ENCODE results near the gene HMGXB4. TPM values are rescaled to one million over a fixed set of nuclear protein-coding genes. Genes with fewer than 3 reads are reported as not detected.

Gene HMGXB4
- total and polyA plus RNA-seq, 2 of the 8 experiments (the other 6 are each of a cell fraction or from before 2014, with no cell fraction given): 20.9 to 41.3 TPM

DNA sequence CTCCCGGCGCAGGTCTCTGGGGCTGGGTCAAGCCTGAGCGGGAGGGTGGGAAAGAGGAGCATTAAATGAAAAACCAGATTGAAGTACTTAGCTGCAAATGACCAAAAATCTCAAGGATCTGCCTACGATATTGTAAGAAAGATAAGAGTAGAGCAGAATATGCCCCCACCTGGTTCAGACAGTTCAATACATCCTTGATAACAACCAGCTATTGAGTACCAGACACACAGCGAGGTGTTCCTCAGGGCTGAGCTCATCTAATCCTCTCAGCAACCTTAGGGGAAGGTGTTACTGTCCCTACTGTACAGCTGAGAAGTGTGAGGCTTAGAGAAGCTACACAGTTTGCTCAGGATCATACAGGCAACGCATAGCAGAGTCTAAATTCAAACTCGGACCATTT is 27.4 kb upstream of the HMGXB4 start (continued):
- TF ChIP-seq, protein P1, sequence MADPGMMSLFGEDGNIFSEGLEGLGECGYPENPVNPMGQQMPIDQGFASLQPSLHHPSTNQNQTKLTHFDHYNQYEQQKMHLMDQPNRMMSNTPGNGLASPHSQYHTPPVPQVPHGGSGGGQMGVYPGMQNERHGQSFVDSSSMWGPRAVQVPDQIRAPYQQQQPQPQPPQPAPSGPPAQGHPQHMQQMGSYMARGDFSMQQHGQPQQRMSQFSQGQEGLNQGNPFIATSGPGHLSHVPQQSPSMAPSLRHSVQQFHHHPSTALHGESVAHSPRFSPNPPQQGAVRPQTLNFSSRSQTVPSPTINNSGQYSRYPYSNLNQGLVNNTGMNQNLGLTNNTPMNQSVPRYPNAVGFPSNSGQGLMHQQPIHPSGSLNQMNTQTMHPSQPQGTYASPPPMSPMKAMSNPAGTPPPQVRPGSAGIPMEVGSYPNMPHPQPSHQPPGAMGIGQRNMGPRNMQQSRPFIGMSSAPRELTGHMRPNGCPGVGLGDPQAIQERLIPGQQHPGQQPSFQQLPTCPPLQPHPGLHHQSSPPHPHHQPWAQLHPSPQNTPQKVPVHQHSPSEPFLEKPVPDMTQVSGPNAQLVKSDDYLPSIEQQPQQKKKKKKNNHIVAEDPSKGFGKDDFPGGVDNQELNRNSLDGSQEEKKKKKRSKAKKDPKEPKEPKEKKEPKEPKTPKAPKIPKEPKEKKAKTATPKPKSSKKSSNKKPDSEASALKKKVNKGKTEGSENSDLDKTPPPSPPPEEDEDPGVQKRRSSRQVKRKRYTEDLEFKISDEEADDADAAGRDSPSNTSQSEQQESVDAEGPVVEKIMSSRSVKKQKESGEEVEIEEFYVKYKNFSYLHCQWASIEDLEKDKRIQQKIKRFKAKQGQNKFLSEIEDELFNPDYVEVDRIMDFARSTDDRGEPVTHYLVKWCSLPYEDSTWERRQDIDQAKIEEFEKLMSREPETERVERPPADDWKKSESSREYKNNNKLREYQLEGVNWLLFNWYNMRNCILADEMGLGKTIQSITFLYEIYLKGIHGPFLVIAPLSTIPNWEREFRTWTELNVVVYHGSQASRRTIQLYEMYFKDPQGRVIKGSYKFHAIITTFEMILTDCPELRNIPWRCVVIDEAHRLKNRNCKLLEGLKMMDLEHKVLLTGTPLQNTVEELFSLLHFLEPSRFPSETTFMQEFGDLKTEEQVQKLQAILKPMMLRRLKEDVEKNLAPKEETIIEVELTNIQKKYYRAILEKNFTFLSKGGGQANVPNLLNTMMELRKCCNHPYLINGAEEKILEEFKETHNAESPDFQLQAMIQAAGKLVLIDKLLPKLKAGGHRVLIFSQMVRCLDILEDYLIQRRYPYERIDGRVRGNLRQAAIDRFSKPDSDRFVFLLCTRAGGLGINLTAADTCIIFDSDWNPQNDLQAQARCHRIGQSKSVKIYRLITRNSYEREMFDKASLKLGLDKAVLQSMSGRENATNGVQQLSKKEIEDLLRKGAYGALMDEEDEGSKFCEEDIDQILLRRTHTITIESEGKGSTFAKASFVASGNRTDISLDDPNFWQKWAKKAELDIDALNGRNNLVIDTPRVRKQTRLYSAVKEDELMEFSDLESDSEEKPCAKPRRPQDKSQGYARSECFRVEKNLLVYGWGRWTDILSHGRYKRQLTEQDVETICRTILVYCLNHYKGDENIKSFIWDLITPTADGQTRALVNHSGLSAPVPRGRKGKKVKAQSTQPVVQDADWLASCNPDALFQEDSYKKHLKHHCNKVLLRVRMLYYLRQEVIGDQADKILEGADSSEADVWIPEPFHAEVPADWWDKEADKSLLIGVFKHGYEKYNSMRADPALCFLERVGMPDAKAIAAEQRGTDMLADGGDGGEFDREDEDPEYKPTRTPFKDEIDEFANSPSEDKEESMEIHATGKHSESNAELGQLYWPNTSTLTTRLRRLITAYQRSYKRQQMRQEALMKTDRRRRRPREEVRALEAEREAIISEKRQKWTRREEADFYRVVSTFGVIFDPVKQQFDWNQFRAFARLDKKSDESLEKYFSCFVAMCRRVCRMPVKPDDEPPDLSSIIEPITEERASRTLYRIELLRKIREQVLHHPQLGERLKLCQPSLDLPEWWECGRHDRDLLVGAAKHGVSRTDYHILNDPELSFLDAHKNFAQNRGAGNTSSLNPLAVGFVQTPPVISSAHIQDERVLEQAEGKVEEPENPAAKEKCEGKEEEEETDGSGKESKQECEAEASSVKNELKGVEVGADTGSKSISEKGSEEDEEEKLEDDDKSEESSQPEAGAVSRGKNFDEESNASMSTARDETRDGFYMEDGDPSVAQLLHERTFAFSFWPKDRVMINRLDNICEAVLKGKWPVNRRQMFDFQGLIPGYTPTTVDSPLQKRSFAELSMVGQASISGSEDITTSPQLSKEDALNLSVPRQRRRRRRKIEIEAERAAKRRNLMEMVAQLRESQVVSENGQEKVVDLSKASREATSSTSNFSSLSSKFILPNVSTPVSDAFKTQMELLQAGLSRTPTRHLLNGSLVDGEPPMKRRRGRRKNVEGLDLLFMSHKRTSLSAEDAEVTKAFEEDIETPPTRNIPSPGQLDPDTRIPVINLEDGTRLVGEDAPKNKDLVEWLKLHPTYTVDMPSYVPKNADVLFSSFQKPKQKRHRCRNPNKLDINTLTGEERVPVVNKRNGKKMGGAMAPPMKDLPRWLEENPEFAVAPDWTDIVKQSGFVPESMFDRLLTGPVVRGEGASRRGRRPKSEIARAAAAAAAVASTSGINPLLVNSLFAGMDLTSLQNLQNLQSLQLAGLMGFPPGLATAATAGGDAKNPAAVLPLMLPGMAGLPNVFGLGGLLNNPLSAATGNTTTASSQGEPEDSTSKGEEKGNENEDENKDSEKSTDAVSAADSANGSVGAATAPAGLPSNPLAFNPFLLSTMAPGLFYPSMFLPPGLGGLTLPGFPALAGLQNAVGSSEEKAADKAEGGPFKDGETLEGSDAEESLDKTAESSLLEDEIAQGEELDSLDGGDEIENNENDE (IDR thresholded peaks at IDR 0.05; ENCODE audit: insufficient replicate concordance, low read length): no peak
- no peak for TF ChIP-seq SP1 (IDR thresholded peaks at IDR 0.05; ENCODE audit: low read depth, low read length)
- no peak for TF ChIP-seq TAF7 (optimal IDR thresholded peaks at IDR 0.05; ENCODE audit: borderline replicate concordance, low read depth, low read length)
- TF ChIP-seq ASH2L (IDR thresholded peaks at IDR 0.05; ENCODE audit: low read length): no peak
- TF ChIP-seq ZNF274 (IDR thresholded peaks at IDR 0.05; ENCODE audit: borderline replicate concordance, extremely low read depth, low read length): no peak
- no peak for TF ChIP-seq RXRA (IDR thresholded peaks at IDR 0.05; ENCODE audit: insufficient read depth, low read depth, low read length)
- no peak for TF ChIP-seq BRCA1 (IDR thresholded peaks at IDR 0.05; ENCODE audit: low read depth, low read length)

All from H1 (cell line).